Measurements from ENCODE around the gene SDF4. TPM values are rescaled to one million over a fixed set of nuclear protein-coding genes. Genes with fewer than 3 reads are reported as not detected.

Gene SDF4
- total RNA-seq: 100 to 1,000 TPM; 109 to 144 (median 138) TPM

DNA sequence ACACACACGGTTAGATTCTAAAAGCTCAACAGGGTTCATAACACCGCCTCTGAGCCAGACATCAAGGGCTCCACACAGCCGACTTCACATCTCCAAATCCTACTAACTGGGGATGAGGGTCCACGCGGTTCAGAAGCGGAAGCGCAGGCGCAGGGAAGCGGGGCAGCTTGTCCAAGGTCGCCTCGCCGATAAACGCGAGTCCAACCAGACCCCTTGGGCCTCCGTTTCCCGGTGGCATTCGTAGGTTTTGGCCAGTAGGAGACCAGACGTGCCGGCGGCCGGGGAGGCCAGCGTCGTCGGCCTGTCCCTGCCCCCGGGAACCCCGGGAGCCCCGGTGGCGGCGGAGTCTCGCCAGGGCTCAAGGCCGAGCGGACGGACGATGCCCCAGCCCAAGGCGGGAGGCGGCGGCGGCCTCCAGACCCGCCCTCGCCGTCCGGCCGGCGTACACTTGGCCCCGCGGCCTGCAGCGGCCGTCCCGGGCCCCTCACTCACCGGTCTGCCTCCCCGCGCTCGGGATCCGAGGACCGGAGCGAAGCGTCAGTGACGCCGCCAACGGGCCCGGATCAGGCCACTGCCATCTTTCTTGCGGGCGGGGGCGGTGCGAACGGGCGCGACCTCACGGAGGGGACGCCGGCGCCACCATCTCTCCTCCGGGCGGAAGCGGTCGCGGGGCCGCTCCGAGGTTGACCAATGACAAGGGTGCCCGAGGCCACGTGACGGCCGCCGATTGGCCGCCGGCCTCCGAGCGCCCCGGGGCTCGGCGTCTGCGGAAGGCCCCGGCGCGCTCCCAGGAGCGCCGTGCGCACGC is at the start of gene SDF4:
Gene SDF4, minus strand, starts transcription at position 602 of the 808 bp plus-strand sequence. CDS start 3,229 bp downstream, outside the sequence.
- peak within 1 kb of the TSS; percentile 85 to 98 (median 96) for H3K4me3 ChIP-seq (replicated peaks in 1 of 3)
- intact Hi-C loops (cut with DNase I): no loop called here
- peaks cover 12 to 29% of the 10 kb centered on the region in 2 donors for H3K4me1 ChIP-seq
- peak; percentile 97 for DNase-seq
- H3K27me3 ChIP-seq: no peaks in the 10 kb centered on the region
- WGBS, 2 donors: 0 to 1% methylated on average over 7 to 26 of the region's 99 CpGs
- TF ChIP-seq, protein P1, sequence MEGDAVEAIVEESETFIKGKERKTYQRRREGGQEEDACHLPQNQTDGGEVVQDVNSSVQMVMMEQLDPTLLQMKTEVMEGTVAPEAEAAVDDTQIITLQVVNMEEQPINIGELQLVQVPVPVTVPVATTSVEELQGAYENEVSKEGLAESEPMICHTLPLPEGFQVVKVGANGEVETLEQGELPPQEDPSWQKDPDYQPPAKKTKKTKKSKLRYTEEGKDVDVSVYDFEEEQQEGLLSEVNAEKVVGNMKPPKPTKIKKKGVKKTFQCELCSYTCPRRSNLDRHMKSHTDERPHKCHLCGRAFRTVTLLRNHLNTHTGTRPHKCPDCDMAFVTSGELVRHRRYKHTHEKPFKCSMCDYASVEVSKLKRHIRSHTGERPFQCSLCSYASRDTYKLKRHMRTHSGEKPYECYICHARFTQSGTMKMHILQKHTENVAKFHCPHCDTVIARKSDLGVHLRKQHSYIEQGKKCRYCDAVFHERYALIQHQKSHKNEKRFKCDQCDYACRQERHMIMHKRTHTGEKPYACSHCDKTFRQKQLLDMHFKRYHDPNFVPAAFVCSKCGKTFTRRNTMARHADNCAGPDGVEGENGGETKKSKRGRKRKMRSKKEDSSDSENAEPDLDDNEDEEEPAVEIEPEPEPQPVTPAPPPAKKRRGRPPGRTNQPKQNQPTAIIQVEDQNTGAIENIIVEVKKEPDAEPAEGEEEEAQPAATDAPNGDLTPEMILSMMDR (IDR thresholded peaks at IDR 0.05): no peak
- TF ChIP-seq POLR2A (IDR thresholded peaks at IDR 0.05): peak in 1 of 2 donors; percentile 64
- no peaks in the 10 kb centered on the region for H3K9me3 ChIP-seq
- peak within 1 kb of the TSS; percentile 48 to 80 (median 73) for H3K27ac ChIP-seq
- H3K36me3 ChIP-seq: peaks cover 16 to 20% of the 10 kb centered on the region in 2 donors

DNA sequence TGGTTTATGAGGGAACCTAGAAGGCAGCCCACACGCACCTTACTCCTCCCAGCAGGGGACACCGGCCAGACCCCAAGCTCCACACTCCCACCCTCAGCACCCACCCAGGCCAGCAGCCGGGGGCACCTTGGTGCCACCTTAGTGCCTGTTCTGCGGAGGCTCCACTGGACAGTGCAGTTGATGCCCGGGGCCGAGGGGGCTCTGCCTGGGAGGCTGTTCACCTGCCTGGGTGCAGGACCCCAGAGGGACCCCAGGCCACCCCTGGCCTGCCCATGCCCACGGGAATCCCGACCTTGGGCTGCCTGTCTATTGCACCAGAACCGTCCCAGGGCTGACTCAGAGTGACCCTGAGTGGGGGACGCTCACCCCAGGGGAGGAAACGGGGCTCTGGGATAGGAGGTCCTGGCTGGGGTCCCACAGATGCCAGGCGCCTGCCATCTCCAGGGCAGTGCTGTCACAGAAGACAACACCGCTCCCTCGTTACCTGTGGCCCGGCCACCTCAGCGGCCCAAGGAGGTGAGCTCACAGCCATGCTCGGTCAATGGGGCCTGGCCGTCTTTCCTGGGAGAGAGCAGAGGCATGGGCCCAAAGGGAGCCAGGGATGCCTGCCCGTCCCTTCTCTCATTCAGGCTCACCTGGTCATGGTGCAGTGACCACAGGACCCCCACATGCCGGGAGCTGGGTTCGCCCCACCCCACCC is 49.1 kb upstream of the SDF4 start:
- no peak for DNase-seq
- peaks cover 6 to 11% of the 10 kb centered on the region in 2 donors for H3K4me1 ChIP-seq
- H3K4me3 ChIP-seq (replicated peaks in 1 of 3): no peak overlapping the region
- intact Hi-C loops (cut with DNase I): no loop called here
- no peaks in the 10 kb centered on the region for H3K36me3 ChIP-seq
- H3K9me3 ChIP-seq: no peaks in the 10 kb centered on the region
- H3K27me3 ChIP-seq: no peaks in the 10 kb centered on the region
- WGBS, 2 donors: 94 to 100% methylated on average over 9 to 13 of the region's 21 CpGs
- H3K27ac ChIP-seq: no peak overlapping the region
- no peak for TF ChIP-seq POLR2A (IDR thresholded peaks at IDR 0.05)
- TF ChIP-seq, protein P1 (IDR thresholded peaks at IDR 0.05): no peak

- no peak for TF ChIP-seq POLR2A (IDR thresholded peaks at IDR 0.05)
- TF ChIP-seq, protein P1 (IDR thresholded peaks at IDR 0.05): no peak
- H3K27me3 ChIP-seq: no peaks in the 10 kb centered on the region
- DNase-seq: no peak
- H3K4me1 ChIP-seq: peaks cover 13 to 16% of the 10 kb centered on the region in 2 donors
- intact Hi-C loops (cut with DNase I): loop anchor here (10.0 kb wide), 1 partner anchor 46 kb away; the partner anchor contains the start of genes CPTP and INTS11
- 91 to 93% methylated on average over 17 of the region's 17 CpGs for WGBS, 2 donors
- H3K4me3 ChIP-seq (replicated peaks in 1 of 3): no peak overlapping the region
- no peak overlapping the region for H3K27ac ChIP-seq
- no peaks in the 10 kb centered on the region for H3K9me3 ChIP-seq
- no peaks in the 10 kb centered on the region for H3K36me3 ChIP-seq
These were observed 47.2 kb upstream of the SDF4 start for GRCh38 chr1:1279028-1279427.

GRCh38 chr1:1278620-1279019 is 46.8 kb upstream of the SDF4 start:
- WGBS, 2 donors: 97% methylated on average over 13 of the region's 13 CpGs
- Histone ChIP-seq H3K4me3 (replicated peaks in 1 of 3) (no peak overlapping the region), H3K9me3 (no peaks in the 10 kb centered on the region), H3K27ac (no peak overlapping the region), H3K4me1 (peaks cover 13 to 16% of the 10 kb centered on the region in 2 donors), H3K27me3 (no peaks in the 10 kb centered on the region), H3K36me3 (no peaks in the 10 kb centered on the region)
- intact Hi-C loops (cut with DNase I): loop anchor here (10.0 kb wide), 1 partner anchor 46 kb away; the partner anchor contains the start of genes CPTP and INTS11
- DNase-seq: no peak
- TF ChIP-seq, protein P1 (IDR thresholded peaks at IDR 0.05): no peak
- no peak for TF ChIP-seq POLR2A (IDR thresholded peaks at IDR 0.05)
